Activated T-helper 1 cell treated with anti-CD3 and anti-CD28 coated beads, Interleukin-12 subunit alpha, Interleukin-12 subunit beta, Interleukin-2, Interleukin-4 antibody, amounts not matched to agents 30 ng/mL and 10 ng/mL and 1 ng/mL, durations not matched to agents 14 hours and 24 hours and 36 hours (primary cell): Measurements from ENCODE around the gene ZNF684. TPM values are rescaled to one million over a fixed set of nuclear protein-coding genes. Genes with fewer than 3 reads are reported as not detected.
"Not testable (repeated sequence)": the region's sequence is repeated elsewhere in the genome, so short reads cannot be mapped to it uniquely, and the experiment has no call there.

Experiments
- DNase-seq: peaks from one replicate; pipeline ENCODE4 v3.0.0; 2021; ENCODE audit warnings: low spot score
- H3K27ac Mint-ChIP-seq: one replicate; pipeline ENCODE4 v1.8.0; 2021; ENCODE audit warnings: mild to moderate bottlenecking, mixed read lengths
- H3K27me3 Mint-ChIP-seq: one replicate; pipeline ENCODE4 v1.8.0; 2022; ENCODE audit warnings: mild to moderate bottlenecking, moderate library complexity, mixed read lengths; ENCODE audit not compliant: insufficient read depth
- H3K36me3 Mint-ChIP-seq: one replicate; pipeline ENCODE4 v1.8.0; 2021; ENCODE audit warnings: low read depth, mixed read lengths
- H3K4me1 Mint-ChIP-seq: one replicate; pipeline ENCODE4 v1.8.0; 2021; ENCODE audit warnings: low read depth, mixed read lengths
- H3K4me3 Mint-ChIP-seq: one replicate; pipeline ENCODE4 v1.8.0; 2021; ENCODE audit warnings: mild to moderate bottlenecking, moderate library complexity, mixed read lengths
- H3K9me3 Mint-ChIP-seq: one replicate; pipeline ENCODE4 v1.8.0; 2021; ENCODE audit warnings: mixed read lengths
- intact Hi-C: fragments of 100-400 bp; cut with micrococcal nuclease; formaldehyde crosslinking; loops from one replicate; pipeline ENCODE4 v1.15.1; 2024
- total RNA-seq: library from RNA; stranded (reverse); gene quantifications from 2 replicates; pipeline ENCODE4 v1.2.3, GENCODE V29; 2022

Gene ZNF684
- total RNA-seq = 4.9 and 6.0 TPM in 2 replicates

GRCh38 chr1:40531381-40532061, at the start of gene ZNF684:
ZNF684 (plus strand) TSS chr1:40531637; CDS start chr1:40533167, 1,530 bp downstream.
- H3K4me1 Mint-ChIP-seq = peaks cover 26% of the 10 kb centered on the region
- intact Hi-C loops = loop anchor here (1.0 to 10.0 kb wide), 6 partner anchors 23 to 333 kb away; partner anchors contain the start of genes CITED4, EXO5, RIMS3 and ZFP69
- peaks cover 21% of the 10 kb centered on the region for H3K9me3 Mint-ChIP-seq
- H3K27me3 Mint-ChIP-seq = peaks cover 2% of the 10 kb centered on the region
- peak within 1 kb of the TSS; percentile 97 for H3K4me3 Mint-ChIP-seq
- H3K36me3 Mint-ChIP-seq = peaks cover 24% of the 10 kb centered on the region
- DNase-seq = peak; percentile 83
- peak within 1 kb of the TSS; percentile 88 for H3K27ac Mint-ChIP-seq

- Mint-ChIP-seq H3K36me3 (peaks cover 56% of the 10 kb centered on the region), H3K27me3 (no peaks in the 10 kb centered on the region)
- intact Hi-C loops = loop anchor here (1.0 kb wide), 1 partner anchor 33 kb away; no protein-coding TSS in a partner anchor
Measured at GRCh38 chr1:40495315-40495903, 36.0 kb upstream of the ZNF684 start.

GRCh38 chr1:40502651-40503050, 28.8 kb upstream of the ZNF684 start:
- DNase-seq, H3K4me3 Mint-ChIP-seq, H3K27ac Mint-ChIP-seq, H3K4me1 Mint-ChIP-seq, H3K27me3 Mint-ChIP-seq, intact Hi-C loops: not testable (repeated sequence)
- peaks cover 35% of the 10 kb centered on the region for H3K36me3 Mint-ChIP-seq
- H3K9me3 Mint-ChIP-seq = peaks cover 67% of the 10 kb centered on the region

More at GRCh38 chr1:40495315-40495903, 36.0 kb upstream of the ZNF684 start:
- peaks cover 66% of the 10 kb centered on the region for H3K9me3 Mint-ChIP-seq
- H3K4me1 Mint-ChIP-seq = no peaks in the 10 kb centered on the region
- no peak overlapping the region for H3K4me3 Mint-ChIP-seq
- H3K27ac Mint-ChIP-seq = no peak overlapping the region
- no peak for DNase-seq

- peak overlapping the region; percentile 76 for H3K27ac Mint-ChIP-seq
- no peaks in the 10 kb centered on the region for H3K27me3 Mint-ChIP-seq
- H3K36me3 Mint-ChIP-seq = peaks cover 40% of the 10 kb centered on the region
- H3K9me3 Mint-ChIP-seq = peaks cover 54% of the 10 kb centered on the region
- intact Hi-C loops = loop anchor here (1.0 kb wide), 3 partner anchors 23 to 57 kb away; partner anchors contain the start of gene ZNF684
- peak overlapping the region; percentile 82 for H3K4me3 Mint-ChIP-seq
- no peak for DNase-seq
- H3K4me1 Mint-ChIP-seq = peaks cover 13% of the 10 kb centered on the region
Measured at GRCh38 chr1:40507973-40508372, 23.5 kb upstream of the ZNF684 start.

GRCh38 chr1:40508375-40509341, 22.8 kb upstream of the ZNF684 start, which contains the start of gene EXO5:
EXO5 (plus strand) TSS chr1:40508767; CDS start chr1:40514545, 5,778 bp downstream.
- peak; percentile 84 for DNase-seq
- peaks cover 38% of the 10 kb centered on the region for H3K36me3 Mint-ChIP-seq
- intact Hi-C loops = loop anchor here (1.0 kb wide), 3 partner anchors 23 to 57 kb away; partner anchors contain the start of gene ZNF684
- peak within 1 kb of the TSS; percentile 82 for H3K4me3 Mint-ChIP-seq
- no peaks in the 10 kb centered on the region for H3K27me3 Mint-ChIP-seq
- H3K9me3 Mint-ChIP-seq = peaks cover 51% of the 10 kb centered on the region
- peak within 1 kb of the TSS; percentile 76 for H3K27ac Mint-ChIP-seq
- H3K4me1 Mint-ChIP-seq = peaks cover 13% of the 10 kb centered on the region

DNA sequence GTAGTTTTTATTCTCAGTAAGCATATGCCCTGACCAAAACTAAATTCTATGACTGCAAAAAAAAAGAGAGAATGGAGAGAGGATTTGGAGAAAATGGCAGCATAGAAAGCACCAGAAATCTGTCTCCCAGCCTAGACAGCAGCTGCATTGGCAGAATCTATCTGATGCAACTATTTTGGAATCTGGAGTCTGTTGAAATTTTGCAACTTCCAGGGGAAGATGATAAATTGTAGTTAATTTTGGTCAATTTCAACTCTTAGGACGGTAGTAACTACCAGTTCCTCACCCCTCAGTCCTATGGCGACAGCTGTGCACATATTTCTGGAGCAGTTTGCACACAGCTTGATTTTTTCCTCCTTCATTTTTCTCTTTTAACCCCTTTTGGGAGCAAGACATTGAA, 11.9 kb upstream of the ZNF684 start:
- peaks cover 1% of the 10 kb centered on the region for H3K27me3 Mint-ChIP-seq
- peaks cover 76% of the 10 kb centered on the region for H3K9me3 Mint-ChIP-seq

GRCh38 chr1:40530735-40531380, 579 bp upstream of the ZNF684 start:
- H3K36me3 Mint-ChIP-seq = peaks cover 26% of the 10 kb centered on the region
- H3K9me3 Mint-ChIP-seq = peaks cover 25% of the 10 kb centered on the region
- no peak for DNase-seq
- intact Hi-C loops = loop anchor here (1.0 to 10.0 kb wide), 5 partner anchors 23 to 334 kb away; partner anchors contain the start of genes CITED4, EXO5, ZFP69 and ZMPSTE24
- H3K4me1 Mint-ChIP-seq = peaks cover 26% of the 10 kb centered on the region
- peak overlapping the region; percentile 97 for H3K4me3 Mint-ChIP-seq
- H3K27ac Mint-ChIP-seq = peak overlapping the region; percentile 88
- H3K27me3 Mint-ChIP-seq = peaks cover 2% of the 10 kb centered on the region

More for the DNA sequence above, 11.9 kb upstream of the ZNF684 start:
- no peak overlapping the region for H3K4me3 Mint-ChIP-seq
- no peak overlapping the region for H3K27ac Mint-ChIP-seq
- intact Hi-C loops = no loop called here
- no peaks in the 10 kb centered on the region for H3K4me1 Mint-ChIP-seq
- DNase-seq = no peak
- H3K36me3 Mint-ChIP-seq = peaks cover 28% of the 10 kb centered on the region

DNA sequence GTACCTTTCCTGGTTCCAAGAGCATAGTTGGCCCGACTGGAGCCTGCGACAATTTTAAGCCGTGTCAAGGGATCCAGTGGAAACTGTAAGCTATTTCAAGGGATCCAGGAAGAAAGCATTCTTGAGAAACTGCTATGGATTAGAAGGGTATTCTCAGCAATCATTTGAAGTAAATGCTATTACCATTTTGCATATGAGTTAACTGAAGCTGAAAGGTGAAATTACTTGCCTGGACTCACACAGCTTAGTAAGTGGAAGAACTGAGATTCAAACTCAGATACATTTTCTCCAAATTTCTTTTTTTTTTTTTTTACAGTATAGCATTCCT, 589 bp downstream of the ZNF684 start:
- Mint-ChIP-seq H3K27me3 (peaks cover 2% of the 10 kb centered on the region), H3K27ac (peak overlapping the region; percentile 88), H3K4me3 (peak overlapping the region; percentile 97), H3K36me3 (peaks cover 24% of the 10 kb centered on the region), H3K4me1 (peaks cover 26% of the 10 kb centered on the region), H3K9me3 (peaks cover 21% of the 10 kb centered on the region)
- DNase-seq = no peak
- intact Hi-C loops = loop anchor here (2.0 to 10.0 kb wide), 2 partner anchors 133 to 333 kb away; partner anchors contain the start of genes CITED4 and RIMS3

GRCh38 chr1:40532844-40533424, 1.5 kb downstream of the ZNF684 start:
- Mint-ChIP-seq H3K4me3 (peak overlapping the region; percentile 97), H3K27ac (no peak overlapping the region), H3K4me1 (peaks cover 26% of the 10 kb centered on the region), H3K9me3 (peaks cover 13% of the 10 kb centered on the region), H3K27me3 (peaks cover 2% of the 10 kb centered on the region), H3K36me3 (peaks cover 27% of the 10 kb centered on the region)
- DNase-seq = peak; percentile 11
- intact Hi-C loops = loop anchor here (2.0 to 10.0 kb wide), 2 partner anchors 132 to 332 kb away; partner anchors contain the start of genes CITED4 and RIMS3

GRCh38 chr1:40534589-40534988, 3.2 kb downstream of the ZNF684 start:
- intact Hi-C loops = loop anchor here (10.0 kb wide), 1 partner anchor 330 kb away; the partner anchor contains the start of gene CITED4
- Mint-ChIP-seq H3K27ac (no peak overlapping the region), H3K4me1 (peaks cover 26% of the 10 kb centered on the region), H3K36me3 (peaks cover 27% of the 10 kb centered on the region), H3K4me3 (no peak overlapping the region), H3K27me3 (peaks cover 2% of the 10 kb centered on the region), H3K9me3 (peaks cover 13% of the 10 kb centered on the region)
- no peak for DNase-seq

GRCh38 chr1:40535732-40536131, 4.3 kb downstream of the ZNF684 start:
- no peak for DNase-seq
- intact Hi-C loops = loop anchor here (10.0 kb wide), 1 partner anchor 329 kb away; the partner anchor contains the start of gene CITED4
- Mint-ChIP-seq H3K27ac (no peak overlapping the region), H3K4me3 (no peak overlapping the region), H3K9me3 (peaks cover 6% of the 10 kb centered on the region), H3K36me3 (peaks cover 32% of the 10 kb centered on the region), H3K4me1 (peaks cover 25% of the 10 kb centered on the region), H3K27me3 (no peaks in the 10 kb centered on the region)
